Mesothelial cell of epicardium (in vitro differentiated cells): ENCODE results near the gene MUC5AC. TPM values are rescaled to one million over a fixed set of nuclear protein-coding genes. Genes with fewer than 3 reads are reported as not detected.
"Not testable (repeated sequence)": the region's sequence is repeated elsewhere in the genome, so short reads cannot be mapped to it uniquely, and the experiment has no call there.

ENCODE experiments used
- DNase-seq, 2 experiments: peaks; one replicate each; pipeline ENCODE4 v3.0.0; 2021; ENCODE audit warnings: low spot score in 2 of 2; ENCODE audit not compliant: unreplicated experiment in 2 of 2
- H3K27ac Mint-ChIP-seq: 2 replicates; pipeline ENCODE4 v1.8.0; 2021; ENCODE audit warnings: mixed read lengths
- H3K27me3 Mint-ChIP-seq: 2 replicates; pipeline ENCODE4 v1.8.0; 2021; ENCODE audit warnings: low read depth, mixed read lengths
- H3K36me3 Mint-ChIP-seq: 2 replicates; pipeline ENCODE4 v1.8.0; 2021; ENCODE audit warnings: mixed read lengths
- H3K4me1 Mint-ChIP-seq: 2 replicates; pipeline ENCODE4 v1.8.0; 2021; ENCODE audit warnings: mixed read lengths
- H3K4me3 Mint-ChIP-seq: 2 replicates; pipeline ENCODE4 v1.8.0; 2021; ENCODE audit warnings: mild to moderate bottlenecking, moderate library complexity, mixed read lengths
- H3K9me3 Mint-ChIP-seq: 2 replicates; pipeline ENCODE4 v1.8.0; 2021; ENCODE audit warnings: mixed read lengths
- total RNA-seq: library from RNA; stranded (reverse); gene quantifications from 3 replicates; pipeline ENCODE4 v1.2.1, GENCODE V29; 2021
- TF ChIP-seq, protein P1 (sequence below): fragments of 200-600 bp; sonication (generic); IDR thresholded peaks from one replicate; pipeline ENCODE4 v1.5.0; 2021; ENCODE audit warnings: antibody characterized with exemption; ENCODE audit not compliant: unreplicated experiment

The MUC5AC gene
- total RNA-seq, 1 donor from 2014 or later = not detected

- Mint-ChIP-seq H3K4me1 (no peaks in the 10 kb centered on the region), H3K27ac (no peak overlapping the region), H3K36me3 (no peaks in the 10 kb centered on the region), H3K4me3 (no peak overlapping the region), H3K27me3 (no peaks in the 10 kb centered on the region), H3K9me3 (peaks cover 8% of the 10 kb centered on the region)
- TF ChIP-seq, protein P1, sequence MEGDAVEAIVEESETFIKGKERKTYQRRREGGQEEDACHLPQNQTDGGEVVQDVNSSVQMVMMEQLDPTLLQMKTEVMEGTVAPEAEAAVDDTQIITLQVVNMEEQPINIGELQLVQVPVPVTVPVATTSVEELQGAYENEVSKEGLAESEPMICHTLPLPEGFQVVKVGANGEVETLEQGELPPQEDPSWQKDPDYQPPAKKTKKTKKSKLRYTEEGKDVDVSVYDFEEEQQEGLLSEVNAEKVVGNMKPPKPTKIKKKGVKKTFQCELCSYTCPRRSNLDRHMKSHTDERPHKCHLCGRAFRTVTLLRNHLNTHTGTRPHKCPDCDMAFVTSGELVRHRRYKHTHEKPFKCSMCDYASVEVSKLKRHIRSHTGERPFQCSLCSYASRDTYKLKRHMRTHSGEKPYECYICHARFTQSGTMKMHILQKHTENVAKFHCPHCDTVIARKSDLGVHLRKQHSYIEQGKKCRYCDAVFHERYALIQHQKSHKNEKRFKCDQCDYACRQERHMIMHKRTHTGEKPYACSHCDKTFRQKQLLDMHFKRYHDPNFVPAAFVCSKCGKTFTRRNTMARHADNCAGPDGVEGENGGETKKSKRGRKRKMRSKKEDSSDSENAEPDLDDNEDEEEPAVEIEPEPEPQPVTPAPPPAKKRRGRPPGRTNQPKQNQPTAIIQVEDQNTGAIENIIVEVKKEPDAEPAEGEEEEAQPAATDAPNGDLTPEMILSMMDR = no peak
- no peak for DNase-seq
Observed at GRCh38 chr11:1171985-1172728, 14.4 kb downstream of the MUC5AC start.

DNA sequence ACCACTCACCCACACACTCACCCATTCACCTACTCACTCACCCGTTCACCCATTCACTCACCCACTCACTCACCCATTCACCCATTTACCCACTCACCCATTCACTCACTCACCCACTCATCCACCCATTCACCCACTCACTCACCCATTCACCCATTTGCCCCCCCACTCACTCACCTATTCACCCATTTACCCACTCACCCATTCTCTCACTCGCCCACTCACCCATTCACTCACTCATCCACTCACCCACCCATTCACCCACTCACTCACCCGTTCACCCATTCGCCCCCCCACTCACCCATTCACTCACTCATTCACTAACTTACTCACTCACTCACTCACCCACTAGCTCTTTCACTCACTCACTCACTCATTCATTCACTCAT lies 15.0 kb downstream of the MUC5AC start:
- no peak for DNase-seq
- Mint-ChIP-seq H3K4me1 (no peaks in the 10 kb centered on the region), H3K4me3 (no peak overlapping the region), H3K9me3 (peaks cover 8% of the 10 kb centered on the region), H3K27ac (no peak overlapping the region), H3K27me3 (no peaks in the 10 kb centered on the region), H3K36me3 (no peaks in the 10 kb centered on the region)
- TF ChIP-seq, protein P1 = no peak

DNA sequence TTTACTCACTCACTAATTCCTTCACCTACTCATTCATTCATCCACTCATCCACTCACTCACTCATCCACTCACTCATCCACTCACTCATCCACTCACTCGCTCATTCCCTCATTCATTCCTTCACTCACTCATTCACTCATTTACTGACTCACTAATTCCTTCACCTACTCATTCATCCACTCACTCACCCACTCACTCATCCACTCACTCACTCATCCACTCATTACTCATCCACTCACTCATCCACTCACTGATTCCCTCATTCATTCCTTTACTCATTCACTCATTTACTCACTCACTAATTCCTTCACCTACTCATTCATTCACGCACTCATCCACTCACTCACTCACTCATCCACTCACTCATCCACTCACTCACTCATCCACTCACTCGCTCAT lies 15.6 kb downstream of the MUC5AC start:
- H3K27me3 Mint-ChIP-seq, H3K9me3 Mint-ChIP-seq, H3K4me1 Mint-ChIP-seq, H3K4me3 Mint-ChIP-seq, H3K27ac Mint-ChIP-seq, DNase-seq, H3K36me3 Mint-ChIP-seq: not testable (repeated sequence)

GRCh38 chr11:1174441-1175370 lies 17.0 kb downstream of the MUC5AC start:
- no peak for DNase-seq
- H3K36me3 Mint-ChIP-seq = no peaks in the 10 kb centered on the region
- peaks cover 8% of the 10 kb centered on the region for H3K9me3 Mint-ChIP-seq
- no peaks in the 10 kb centered on the region for H3K4me1 Mint-ChIP-seq
- H3K27ac Mint-ChIP-seq = no peak overlapping the region
- no peaks in the 10 kb centered on the region for H3K27me3 Mint-ChIP-seq
- no peak overlapping the region for H3K4me3 Mint-ChIP-seq
- TF ChIP-seq, protein P1 = no peak

- H3K27me3 Mint-ChIP-seq = no peaks in the 10 kb centered on the region
- H3K27ac Mint-ChIP-seq = no peak overlapping the region
- H3K9me3 Mint-ChIP-seq = peaks cover 8% of the 10 kb centered on the region
- no peaks in the 10 kb centered on the region for H3K36me3 Mint-ChIP-seq
- TF ChIP-seq, protein P1 = no peak
- DNase-seq = no peak
- H3K4me3 Mint-ChIP-seq = no peak overlapping the region
- no peaks in the 10 kb centered on the region for H3K4me1 Mint-ChIP-seq
Observed at GRCh38 chr11:1175461-1176223, 17.9 kb downstream of the MUC5AC start.
